Loucy (cell line): ENCODE data around the gene MARS2.

Experiments used
- EZH2phosphoT487 ChIP-seq: fragments of 200-600 bp; IDR thresholded peaks from 2 replicates; pipeline ENCODE4 v1.6.1; 2018; ENCODE audit warnings: antibody characterized with exemption, mild to moderate bottlenecking, moderate library complexity, borderline replicate concordance
- TF ChIP-seq, protein P1 (sequence below): fragments of 200-600 bp; sonication (generic); conservative IDR thresholded peaks from 2 replicates; pipeline ENCODE4 v1.5.1; 2014; ENCODE audit warnings: mild to moderate bottlenecking, antibody characterized with exemption, low read length

DNA sequence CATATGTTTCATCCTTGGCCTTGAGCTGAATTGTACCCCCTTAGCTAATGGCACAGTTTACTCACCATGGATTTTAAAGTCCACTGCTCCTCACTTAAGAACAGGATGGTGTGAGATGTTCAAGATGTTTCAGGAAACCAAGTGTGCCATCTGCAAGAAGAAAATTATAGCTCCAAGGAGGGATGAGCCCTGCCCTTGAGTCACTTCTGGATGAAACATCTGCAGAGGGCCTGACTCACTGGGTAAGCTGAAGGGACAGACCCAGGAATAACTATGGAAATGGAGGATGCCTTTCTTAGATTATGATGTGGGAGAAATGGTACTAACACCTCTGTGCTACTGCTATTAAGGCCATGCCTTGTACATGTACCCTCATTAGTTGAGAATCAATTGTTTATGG lies 6.4 kb downstream of the MARS2 start:
- TF ChIP-seq, protein P1, sequence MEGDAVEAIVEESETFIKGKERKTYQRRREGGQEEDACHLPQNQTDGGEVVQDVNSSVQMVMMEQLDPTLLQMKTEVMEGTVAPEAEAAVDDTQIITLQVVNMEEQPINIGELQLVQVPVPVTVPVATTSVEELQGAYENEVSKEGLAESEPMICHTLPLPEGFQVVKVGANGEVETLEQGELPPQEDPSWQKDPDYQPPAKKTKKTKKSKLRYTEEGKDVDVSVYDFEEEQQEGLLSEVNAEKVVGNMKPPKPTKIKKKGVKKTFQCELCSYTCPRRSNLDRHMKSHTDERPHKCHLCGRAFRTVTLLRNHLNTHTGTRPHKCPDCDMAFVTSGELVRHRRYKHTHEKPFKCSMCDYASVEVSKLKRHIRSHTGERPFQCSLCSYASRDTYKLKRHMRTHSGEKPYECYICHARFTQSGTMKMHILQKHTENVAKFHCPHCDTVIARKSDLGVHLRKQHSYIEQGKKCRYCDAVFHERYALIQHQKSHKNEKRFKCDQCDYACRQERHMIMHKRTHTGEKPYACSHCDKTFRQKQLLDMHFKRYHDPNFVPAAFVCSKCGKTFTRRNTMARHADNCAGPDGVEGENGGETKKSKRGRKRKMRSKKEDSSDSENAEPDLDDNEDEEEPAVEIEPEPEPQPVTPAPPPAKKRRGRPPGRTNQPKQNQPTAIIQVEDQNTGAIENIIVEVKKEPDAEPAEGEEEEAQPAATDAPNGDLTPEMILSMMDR: no peak
- no peak for TF ChIP-seq EZH2phosphoT487
